Liver (tissue), 9 donors: ENCODE results near the gene MYO1B. TPM values are rescaled to one million over a fixed set of nuclear protein-coding genes. Genes with fewer than 3 reads are reported as not detected.
A peak's percentile ranks its signal among the peaks of the same experiment; 100 is the strongest.

Experiments used
- DNase-seq: peaks from one replicate; pipeline ENCODE4 v3.0.0-alpha.2; 2017; ENCODE audit warnings: low spot score
- H3K27ac ChIP-seq, 2 donors: one replicate each; pipeline ENCODE4 v1.7.0; 2013; ENCODE audit warnings: inconsistent platforms in 2 of 2, low read length in 2 of 2, control low read depth in 1 of 2, low read depth in 1 of 2, mild to moderate bottlenecking in 1 of 2
- H3K27me3 ChIP-seq, 4 donors: one replicate each; pipeline versions ENCODE4 v1.6.1 to v1.7.0; 2013; ENCODE audit warnings: low read length in 3 of 4, inconsistent platforms in 1 of 4, mild to moderate bottlenecking in 1 of 4, moderate library complexity in 1 of 4; ENCODE audit not compliant: control insufficient read depth in 4 of 4, insufficient read depth in 4 of 4
- H3K36me3 ChIP-seq, 4 donors: one replicate each; pipeline versions ENCODE4 v1.6.1 to v1.7.0; 2013; ENCODE audit warnings: low read length in 3 of 4, mild to moderate bottlenecking in 3 of 4, low read depth in 1 of 4, moderate library complexity in 1 of 4; ENCODE audit not compliant: control insufficient read depth in 4 of 4, insufficient read depth in 3 of 4
- H3K4me1 ChIP-seq, 4 donors: one replicate each; pipeline versions ENCODE4 v1.6.1 to v1.7.0; 2013; ENCODE audit warnings: low read length in 3 of 4, mild to moderate bottlenecking in 3 of 4, moderate library complexity in 1 of 4; ENCODE audit not compliant: control insufficient read depth in 4 of 4, insufficient read depth in 4 of 4
- H3K4me3 ChIP-seq, 3 donors: one replicate each; pipeline versions ENCODE4 v1.6.1 to v1.7.0; 2013; ENCODE audit warnings: low read length in 3 of 3, control low read depth in 1 of 3, low read depth in 1 of 3, mild to moderate bottlenecking in 1 of 3
- H3K9ac ChIP-seq, 2 donors: one replicate each; pipeline ENCODE4 v1.7.0; 2013; ENCODE audit warnings: low read length in 2 of 2, mild to moderate bottlenecking in 2 of 2, moderate library complexity in 2 of 2, control low read depth in 1 of 2, low read depth in 1 of 2
- H3K9me3 ChIP-seq, 4 donors: one replicate each; pipeline versions ENCODE4 v1.6.1 to v1.7.0; 2013; ENCODE audit warnings: low read length in 3 of 4; ENCODE audit not compliant: control insufficient read depth in 4 of 4
- ATF3 ChIP-seq: IDR thresholded peaks from 2 replicates; pipeline ENCODE4 v1.6.1; 2016; ENCODE audit warnings: antibody characterized with exemption
- EGR1 ChIP-seq, 2 donors: IDR thresholded peaks; 2 replicates each; pipeline ENCODE4 v1.6.1; 2016 to 2018; ENCODE audit warnings: antibody characterized with exemption in 2 of 2, low read depth in 2 of 2
- FOXA1 ChIP-seq: IDR thresholded peaks from 2 replicates; pipeline ENCODE4 v1.6.1; 2016; ENCODE audit warnings: antibody characterized with exemption
- FOXA2 ChIP-seq: IDR thresholded peaks from 2 replicates; pipeline ENCODE4 v1.6.1; 2016; ENCODE audit warnings: antibody characterized with exemption
- GABPA ChIP-seq, 2 donors: IDR thresholded peaks in 1 of 2; conservative IDR thresholded peaks in 1 of 2; 2 replicates each; pipeline ENCODE4 v1.6.1; 2016; ENCODE audit warnings: antibody characterized with exemption in 2 of 2, mild to moderate bottlenecking in 1 of 2, moderate library complexity in 1 of 2
- HNF4A ChIP-seq, 2 donors: conservative IDR thresholded peaks; 2 replicates each; pipeline ENCODE4 v1.6.1; 2016; ENCODE audit warnings: antibody characterized with exemption in 2 of 2, mild to moderate bottlenecking in 2 of 2
- HNF4G ChIP-seq: IDR thresholded peaks from 2 replicates; pipeline ENCODE4 v1.6.1; 2016; ENCODE audit warnings: antibody characterized with exemption
- JUND ChIP-seq, 2 donors: IDR thresholded peaks; 2 replicates each; pipeline ENCODE4 v1.6.1; 2016; ENCODE audit warnings: antibody characterized with exemption in 2 of 2
- MAX ChIP-seq: IDR thresholded peaks from 2 replicates; pipeline ENCODE4 v1.6.1; 2016; ENCODE audit warnings: antibody characterized with exemption
- NR2F2 ChIP-seq: IDR thresholded peaks from 2 replicates; pipeline ENCODE4 v1.6.1; 2016; ENCODE audit warnings: antibody characterized with exemption
- RAD21 ChIP-seq, 2 donors: IDR thresholded peaks; 2 replicates each; pipeline ENCODE4 v1.6.1; 2016; ENCODE audit warnings: antibody characterized with exemption in 2 of 2, mild to moderate bottlenecking in 2 of 2
- REST ChIP-seq: IDR thresholded peaks from 2 replicates; pipeline ENCODE4 v1.6.1; 2016; ENCODE audit warnings: antibody characterized with exemption, mild to moderate bottlenecking
- RXRA ChIP-seq, 2 donors: IDR thresholded peaks; 2 replicates each; pipeline ENCODE4 v1.6.1; 2017 to 2018; ENCODE audit warnings: antibody characterized with exemption in 2 of 2, mild to moderate bottlenecking in 1 of 2
- SP1 ChIP-seq: IDR thresholded peaks from 2 replicates; pipeline ENCODE4 v1.6.1; 2018; ENCODE audit warnings: antibody characterized with exemption, mild to moderate bottlenecking
- TAF1 ChIP-seq: conservative IDR thresholded peaks from 2 replicates; pipeline ENCODE4 v1.6.1; 2016; ENCODE audit warnings: antibody characterized with exemption, mild to moderate bottlenecking
- YY1 ChIP-seq: IDR thresholded peaks from 2 replicates; pipeline ENCODE4 v1.6.1; 2016; ENCODE audit warnings: antibody characterized with exemption, mild to moderate bottlenecking
- WGBS: extraction: QIAGEN DNeasy Blood & Tissue Kit; methylation state at CpG from one replicate; pipeline ENCODE4 v1.1.7; 2013; 5-methylcytosine and 5-hydroxymethylcytosine counted together
- polyA plus RNA-seq, 2 donors: library from polyadenylated mRNA; stranded (reverse) in 1 of 2; unstranded in 1 of 2; fragments of 200-250 nt in 1 of 2; fragments of >200 nt in 1 of 2; fragmentation: Nextera tagmentation in 1 of 2; extraction: Ambion mirVana in 1 of 2; gene quantifications; one replicate each; pipeline versions ENCODE4 v1.2.1 to v1.2.3, GENCODE V29; 2013 to 2015
- total RNA-seq, 2 donors: library from RNA; depleted of rRNA; stranded (reverse); fragments of >200 nt; gene quantifications; one replicate each; pipeline ENCODE4 v1.2.3, GENCODE V29; 2014
- TF ChIP-seq, protein P1 (sequence below): fragments of 150-350 bp; IDR thresholded peaks from 2 replicates; pipeline ENCODE4 v1.5.1; 2017; ENCODE audit warnings: improper control_type of control experiment, low read depth, low read length; ENCODE audit not compliant: missing input control
- TF ChIP-seq, protein P2 (sequence below): IDR thresholded peaks from 2 replicates; pipeline ENCODE4 v1.6.1; 2016; ENCODE audit warnings: antibody characterized with exemption
- donor health status: healthy.
- donor health status: healthy.
- donor health status: healthy.
- donor health status: healthy.
- donor health status: healthy.

MYO1B gene
- total and polyA plus RNA-seq, 4 donors, result 66.5 to 434 (median 117) TPM

DNA sequence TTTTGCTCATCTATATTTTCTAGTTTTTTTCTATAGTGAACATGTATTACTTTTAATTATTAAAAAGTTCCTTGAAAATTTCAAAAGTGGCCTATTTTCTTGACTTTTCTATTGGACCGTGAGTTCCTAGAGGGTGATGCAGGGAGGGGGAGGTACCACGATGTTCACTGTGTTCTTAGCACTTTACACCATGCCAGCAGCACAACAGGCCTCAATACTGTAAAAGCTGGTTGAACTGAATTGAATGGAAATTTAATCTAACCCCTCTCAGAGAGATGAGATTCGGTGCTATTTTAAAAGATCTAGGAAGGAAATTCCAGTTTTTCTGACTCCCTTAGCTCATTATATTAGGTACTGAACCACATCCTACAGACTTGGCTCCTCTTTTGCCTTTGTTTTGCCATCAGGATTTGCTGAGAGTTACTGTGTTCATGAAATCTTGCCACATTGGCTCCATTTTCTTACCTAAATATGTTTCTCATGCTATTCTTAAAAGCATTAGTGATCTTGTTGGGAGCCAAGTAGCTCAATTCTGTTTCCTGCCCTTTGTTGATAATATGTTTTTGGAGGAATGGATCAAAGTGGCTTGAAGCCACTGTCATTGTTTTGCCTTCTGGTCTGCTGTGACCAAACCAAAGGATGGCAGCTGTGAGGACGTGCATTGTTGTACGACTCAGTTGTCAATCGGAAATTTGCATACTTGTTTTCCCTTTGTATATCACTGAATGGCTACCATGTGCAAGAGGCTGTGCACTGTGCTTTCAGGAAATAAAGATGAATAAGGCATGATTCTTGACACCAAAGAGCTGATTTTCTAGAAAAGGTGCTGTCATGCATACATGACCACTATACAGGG, 25.3 kb downstream of the MYO1B start:
- H3K9me3 ChIP-seq, result no peaks in the 10 kb centered on the region
- H3K27me3 ChIP-seq, result no peaks in the 10 kb centered on the region
- H3K36me3 ChIP-seq, result peaks cover 0 to 3% (median under 1%) of the 10 kb centered on the region in 4 donors
- DNase-seq, result no peak
- H3K4me1 ChIP-seq, result peaks cover 11 to 70% (median 44%) of the 10 kb centered on the region in 4 donors
- TF ChIP-seq TAF1 (no peak), SP1 (no peak), RAD21 (IDR thresholded peaks at IDR 0.05) (no peak), HNF4G (no peak)
- H3K27ac ChIP-seq, result no peak overlapping the region
- WGBS, result 62% methylated on average over 6 of the region's 6 CpGs
- no peak overlapping the region for H3K9ac ChIP-seq
- H3K4me3 ChIP-seq, result no peak overlapping the region

- peak overlapping the region in 1 of 2 donors; percentile 17 for H3K27ac ChIP-seq
- TF ChIP-seq MAX, result no peak
- TF ChIP-seq, protein P1, sequence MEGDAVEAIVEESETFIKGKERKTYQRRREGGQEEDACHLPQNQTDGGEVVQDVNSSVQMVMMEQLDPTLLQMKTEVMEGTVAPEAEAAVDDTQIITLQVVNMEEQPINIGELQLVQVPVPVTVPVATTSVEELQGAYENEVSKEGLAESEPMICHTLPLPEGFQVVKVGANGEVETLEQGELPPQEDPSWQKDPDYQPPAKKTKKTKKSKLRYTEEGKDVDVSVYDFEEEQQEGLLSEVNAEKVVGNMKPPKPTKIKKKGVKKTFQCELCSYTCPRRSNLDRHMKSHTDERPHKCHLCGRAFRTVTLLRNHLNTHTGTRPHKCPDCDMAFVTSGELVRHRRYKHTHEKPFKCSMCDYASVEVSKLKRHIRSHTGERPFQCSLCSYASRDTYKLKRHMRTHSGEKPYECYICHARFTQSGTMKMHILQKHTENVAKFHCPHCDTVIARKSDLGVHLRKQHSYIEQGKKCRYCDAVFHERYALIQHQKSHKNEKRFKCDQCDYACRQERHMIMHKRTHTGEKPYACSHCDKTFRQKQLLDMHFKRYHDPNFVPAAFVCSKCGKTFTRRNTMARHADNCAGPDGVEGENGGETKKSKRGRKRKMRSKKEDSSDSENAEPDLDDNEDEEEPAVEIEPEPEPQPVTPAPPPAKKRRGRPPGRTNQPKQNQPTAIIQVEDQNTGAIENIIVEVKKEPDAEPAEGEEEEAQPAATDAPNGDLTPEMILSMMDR, result no peak
- TF ChIP-seq, protein P2, sequence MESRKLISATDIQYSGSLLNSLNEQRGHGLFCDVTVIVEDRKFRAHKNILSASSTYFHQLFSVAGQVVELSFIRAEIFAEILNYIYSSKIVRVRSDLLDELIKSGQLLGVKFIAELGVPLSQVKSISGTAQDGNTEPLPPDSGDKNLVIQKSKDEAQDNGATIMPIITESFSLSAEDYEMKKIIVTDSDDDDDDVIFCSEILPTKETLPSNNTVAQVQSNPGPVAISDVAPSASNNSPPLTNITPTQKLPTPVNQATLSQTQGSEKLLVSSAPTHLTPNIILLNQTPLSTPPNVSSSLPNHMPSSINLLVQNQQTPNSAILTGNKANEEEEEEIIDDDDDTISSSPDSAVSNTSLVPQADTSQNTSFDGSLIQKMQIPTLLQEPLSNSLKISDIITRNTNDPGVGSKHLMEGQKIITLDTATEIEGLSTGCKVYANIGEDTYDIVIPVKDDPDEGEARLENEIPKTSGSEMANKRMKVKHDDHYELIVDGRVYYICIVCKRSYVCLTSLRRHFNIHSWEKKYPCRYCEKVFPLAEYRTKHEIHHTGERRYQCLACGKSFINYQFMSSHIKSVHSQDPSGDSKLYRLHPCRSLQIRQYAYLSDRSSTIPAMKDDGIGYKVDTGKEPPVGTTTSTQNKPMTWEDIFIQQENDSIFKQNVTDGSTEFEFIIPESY, result no peak
- TF ChIP-seq YY1, result no peak
- TF ChIP-seq FOXA1, result no peak
- TF ChIP-seq EGR1 (IDR thresholded peaks at IDR 0.05; ENCODE audit: low read depth in 2 of 2), result no peak
- no peak for TF ChIP-seq JUND (IDR thresholded peaks at IDR 0.05)
- TF ChIP-seq HNF4G, result no peak
- TF ChIP-seq REST, result no peak
- TF ChIP-seq NR2F2, result no peak
- TF ChIP-seq TAF1, result no peak
- TF ChIP-seq RXRA (IDR thresholded peaks at IDR 0.05), result no peak
- no peak for TF ChIP-seq GABPA (IDR thresholded peaks at IDR 0.05 in 1 of 2, conservative IDR thresholded peaks at IDR 0.05 in 1 of 2)
- TF ChIP-seq RAD21 (IDR thresholded peaks at IDR 0.05), result no peak
- no peak for TF ChIP-seq FOXA2
- TF ChIP-seq SP1, result no peak
- TF ChIP-seq ATF3, result no peak
- no peak for TF ChIP-seq HNF4A (conservative IDR thresholded peaks at IDR 0.05)
- no peak overlapping the region for H3K9ac ChIP-seq
- DNase-seq, result no peak
- peaks cover 15 to 65% (median 38%) of the 10 kb centered on the region in 4 donors for H3K4me1 ChIP-seq
- H3K9me3 ChIP-seq, result no peaks in the 10 kb centered on the region
- H3K27me3 ChIP-seq, result no peaks in the 10 kb centered on the region
- H3K36me3 ChIP-seq, result peaks cover 0 to 5% (median 1%) of the 10 kb centered on the region in 4 donors
- H3K4me3 ChIP-seq, result no peak overlapping the region
- 83% methylated on average over 2 of the region's 2 CpGs for WGBS
Observed at GRCh38 chr2:191272064-191272463, 26.9 kb downstream of the MYO1B start.
